Measurements from ENCODE around the gene GPR137B.
"Not testable (repeated sequence)": the region's sequence is repeated elsewhere in the genome, so short reads cannot be mapped to it uniquely, and the experiment has no call there.

GPR137B gene

DNA sequence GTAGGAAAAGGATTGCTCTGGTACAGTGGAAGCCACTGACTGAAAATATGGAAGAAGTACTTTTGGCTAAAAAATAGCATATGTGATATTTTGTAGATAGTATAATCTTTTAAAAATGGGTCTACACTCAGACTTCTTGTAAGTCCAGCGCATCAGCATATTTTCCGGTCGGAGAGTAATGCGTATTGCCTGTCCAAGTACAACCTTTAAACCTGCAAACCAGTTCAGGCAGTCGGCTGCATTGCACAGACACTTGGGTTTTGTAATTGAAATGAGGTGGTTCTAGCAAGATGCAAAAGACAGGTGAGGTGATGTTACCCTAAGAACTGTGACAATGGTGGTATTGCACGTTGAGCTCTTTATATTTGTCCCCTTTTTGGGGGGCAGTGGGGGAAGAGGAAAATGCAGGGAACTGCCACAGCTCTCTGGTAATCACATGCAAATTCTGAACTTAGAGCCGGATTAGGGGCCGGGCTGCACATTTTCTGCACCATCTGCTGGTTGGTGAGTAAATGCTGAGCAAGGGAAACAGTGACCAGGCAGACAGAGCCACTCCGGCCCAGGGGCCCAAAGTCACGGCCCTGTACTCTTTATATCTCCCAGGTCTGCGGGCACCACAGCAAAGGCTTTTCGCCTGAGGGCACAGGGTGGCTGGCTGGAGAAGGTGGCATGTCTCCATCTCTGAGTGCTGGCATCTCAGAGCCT, 2.3 kb downstream of the GPR137B start:
- DNase-seq = no peak

DNA sequence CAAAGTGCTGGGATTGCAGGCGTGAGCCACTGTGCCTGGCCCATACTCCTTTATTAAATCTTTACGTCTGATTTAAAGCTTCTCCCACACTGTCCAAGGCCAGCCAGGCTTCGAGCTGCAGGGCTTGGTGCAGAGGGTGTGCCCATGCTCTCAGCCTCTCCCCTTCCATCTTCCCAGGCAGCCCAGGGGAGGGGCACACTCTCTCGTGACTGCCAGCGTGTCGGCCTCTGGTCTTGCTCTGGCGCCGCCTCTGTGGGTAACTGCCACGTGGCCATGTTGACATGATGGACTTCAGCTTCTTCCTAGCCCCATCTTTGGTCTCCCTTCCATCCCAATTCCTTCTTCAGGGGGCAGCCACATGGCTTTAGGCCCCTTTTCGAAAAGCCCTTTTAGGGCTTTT, 4.7 kb downstream of the GPR137B start:
- no peak for DNase-seq

DNA sequence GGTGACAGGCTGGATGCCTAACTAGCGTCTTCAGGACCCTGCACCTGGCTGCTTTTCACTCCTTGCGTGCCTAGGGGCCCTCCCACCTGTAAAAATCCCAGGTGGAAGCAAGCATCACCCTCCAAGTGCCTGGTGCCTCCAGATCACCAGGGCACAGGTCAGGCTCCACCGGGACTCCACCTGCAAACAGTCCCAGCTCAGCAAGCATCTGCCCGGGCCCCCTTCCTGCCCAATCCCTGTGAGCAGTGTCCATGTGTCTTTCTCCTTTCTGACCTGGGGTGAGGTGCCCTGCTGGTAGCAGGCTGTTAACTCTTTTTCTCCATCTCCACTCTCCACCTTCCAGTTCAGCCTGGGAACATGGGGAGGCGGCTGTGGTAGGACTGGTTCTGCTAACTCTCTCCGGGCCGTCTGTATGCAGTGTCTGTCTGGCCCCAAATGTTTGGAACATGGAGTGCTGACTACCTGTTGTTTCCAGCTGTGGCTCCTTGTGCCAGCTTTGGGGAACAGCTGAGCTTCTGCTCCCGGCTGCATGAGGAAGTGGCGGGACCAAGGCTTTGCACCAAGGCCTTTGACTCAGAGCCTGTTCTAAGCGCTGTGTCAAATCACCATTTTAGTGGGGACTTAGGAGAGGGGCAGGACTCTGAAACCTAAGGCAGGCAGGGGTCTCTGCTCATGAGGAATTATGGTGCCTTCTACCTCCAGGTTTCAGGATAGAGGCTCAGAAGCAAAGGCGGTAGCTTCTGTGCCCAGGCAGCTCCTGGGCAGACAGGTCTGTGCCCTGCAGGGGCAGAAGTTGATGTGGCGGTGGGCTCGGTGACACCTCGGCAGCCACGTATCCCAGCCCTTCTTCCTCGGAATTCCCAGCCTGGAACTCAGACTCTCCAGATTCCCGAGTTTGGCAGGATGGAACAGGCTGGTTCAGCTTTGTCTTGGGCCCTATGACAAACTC, 5.5 kb downstream of the GPR137B start:
- no peak for DNase-seq

- DNase-seq = no peak
Observed at GRCh38 chr1:236148470-236148845, 6.1 kb downstream of the GPR137B start.

DNA sequence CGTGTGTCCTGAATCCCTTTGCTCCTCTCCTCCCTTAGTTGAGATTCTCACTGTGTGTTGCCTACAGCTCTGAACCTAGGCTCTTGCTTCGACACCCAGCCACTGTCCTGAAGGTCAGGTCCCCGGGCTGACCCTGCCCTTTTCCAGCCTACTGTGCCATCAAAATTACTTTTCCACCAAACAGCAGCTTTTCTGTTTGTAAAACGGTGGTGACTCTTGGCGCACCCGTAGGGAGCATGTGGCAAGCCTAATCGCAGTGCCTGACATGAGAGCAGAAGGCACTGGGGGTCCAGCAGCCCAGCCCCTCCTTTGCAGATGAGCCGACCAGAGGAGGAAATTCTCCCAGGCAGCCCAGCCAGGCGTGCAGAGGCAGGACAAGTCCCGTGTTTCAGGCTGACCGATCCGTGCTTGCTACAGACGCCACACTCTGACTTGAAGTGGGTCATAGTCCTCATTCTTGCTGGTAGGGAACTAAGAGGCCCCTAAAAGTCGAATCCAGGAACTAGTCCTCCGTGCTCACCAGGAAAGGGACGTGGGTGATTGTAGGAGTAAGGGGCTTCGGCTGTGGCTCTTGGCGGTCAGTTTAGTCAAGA, 6.8 kb downstream of the GPR137B start:
- DNase-seq = no peak

DNA sequence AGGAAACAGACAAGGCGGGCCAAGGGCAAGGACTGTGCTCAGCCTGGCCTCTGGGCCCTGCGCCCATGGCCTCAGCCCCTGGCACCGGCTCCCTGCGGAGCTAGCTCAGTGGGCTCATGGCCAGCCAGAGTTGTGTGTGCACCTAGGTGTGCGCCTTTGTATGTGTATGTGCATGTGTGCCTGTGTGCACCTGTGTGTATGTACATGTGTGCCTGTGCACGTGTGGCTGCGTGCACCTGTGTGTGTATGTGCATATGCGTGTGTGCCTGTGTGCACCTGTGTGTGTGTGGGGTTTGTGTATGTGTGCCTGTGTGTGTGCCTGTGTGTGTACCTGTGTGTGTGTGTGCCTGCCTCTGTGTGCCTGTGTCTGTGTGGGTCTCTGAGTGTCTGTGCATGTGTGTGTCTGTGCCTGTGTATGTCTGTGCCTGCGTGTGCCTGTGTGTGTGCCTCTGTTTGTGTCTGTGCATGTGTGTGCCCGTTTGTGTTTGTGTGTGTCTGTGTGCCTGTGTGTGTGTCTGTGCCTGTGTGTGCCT, 7.4 kb downstream of the GPR137B start:
- no peak for DNase-seq

- DNase-seq = no peak
Observed at GRCh38 chr1:236150311-236150955, 8.1 kb downstream of the GPR137B start.

DNA sequence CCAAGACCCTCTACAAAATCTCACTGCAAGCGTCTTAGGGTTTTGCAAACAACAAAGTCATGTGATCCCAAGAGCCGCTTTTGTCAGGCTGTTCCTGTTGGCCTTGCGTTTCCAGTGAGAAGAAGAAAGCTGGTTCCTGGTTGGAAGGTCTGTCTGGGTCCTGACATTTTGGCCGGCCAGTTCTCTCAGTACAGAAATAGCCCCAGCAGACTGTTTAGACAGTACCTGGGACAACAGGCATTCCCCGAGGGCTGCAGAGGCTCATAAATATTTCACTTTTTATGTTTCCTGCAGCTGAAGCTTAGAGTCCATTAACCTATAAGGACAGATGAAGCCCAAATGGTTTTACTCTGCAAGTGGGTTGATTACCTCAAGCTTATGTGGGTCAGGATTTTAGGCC, 8.6 kb downstream of the GPR137B start:
- DNase-seq = no peak

DNA sequence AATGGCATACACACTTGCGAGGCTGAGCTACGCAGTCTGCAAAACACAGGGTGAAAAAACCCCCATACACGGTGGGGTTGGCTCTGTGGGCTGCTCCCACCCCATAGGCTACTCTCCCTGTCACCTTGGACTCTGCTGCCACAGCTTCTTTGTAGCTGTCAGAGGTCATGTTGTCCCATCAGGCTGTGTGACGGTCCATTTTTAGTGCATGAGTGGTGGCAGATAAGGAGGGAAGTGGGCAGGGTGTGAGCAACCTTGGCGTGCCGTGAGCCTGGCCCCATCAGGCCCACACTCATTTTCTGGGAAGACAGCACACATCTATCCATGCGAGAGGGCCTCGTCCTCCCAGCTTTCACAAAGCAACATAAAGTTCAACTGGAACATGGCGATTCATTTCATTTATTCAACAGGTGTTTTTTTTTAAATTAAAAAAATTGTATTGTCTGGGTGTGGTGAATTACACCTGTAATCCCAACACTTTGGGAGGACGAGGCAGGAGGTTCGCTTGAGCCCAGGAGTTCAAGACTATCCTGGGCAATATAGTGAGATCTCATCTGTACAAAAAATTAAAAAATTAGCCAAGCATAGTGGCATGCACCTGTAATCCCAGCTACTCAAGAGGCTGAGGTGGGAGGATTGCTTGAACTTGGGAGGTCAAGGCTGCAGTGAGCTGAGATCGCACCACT, 9.5 kb downstream of the GPR137B start:
- DNase-seq = no peak

GRCh38 chr1:236154126-236154525, 11.8 kb downstream of the GPR137B start:
- no peak for DNase-seq

DNA sequence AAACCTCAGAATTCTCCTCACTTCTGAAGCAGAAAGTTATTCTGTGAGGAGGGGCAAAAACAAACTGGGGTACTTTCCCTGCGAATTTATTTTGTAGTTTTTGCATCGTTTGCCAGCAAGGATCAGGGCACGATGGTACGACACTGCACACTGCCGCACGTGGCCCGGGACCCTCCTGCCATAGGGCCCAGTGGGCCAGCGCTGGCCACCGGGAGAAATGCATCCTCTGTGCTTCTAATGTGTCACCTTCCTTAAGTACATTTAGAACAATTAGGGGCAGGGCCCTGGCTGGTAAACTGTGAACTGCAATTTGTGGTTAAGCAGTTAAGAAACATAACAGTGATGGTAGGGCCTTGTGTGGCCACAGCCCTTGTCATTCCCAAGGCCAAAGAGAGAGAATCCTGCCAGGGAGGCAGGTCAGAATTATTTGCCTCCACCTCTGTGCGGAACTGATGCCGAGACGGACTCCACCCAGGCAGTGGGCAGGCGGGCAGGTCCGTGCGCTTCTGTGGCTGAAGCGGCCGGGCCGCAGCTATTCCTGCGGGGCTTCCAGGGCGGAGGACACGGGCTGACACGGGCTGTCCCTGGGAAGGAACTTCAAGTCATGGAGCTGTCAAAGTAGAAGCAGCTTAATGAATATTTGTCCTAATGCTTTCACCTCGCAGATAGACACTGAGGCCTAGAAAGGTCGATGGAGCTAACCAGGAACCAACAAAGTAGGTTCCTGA, 12.5 kb downstream of the GPR137B start:
- DNase-seq = no peak

DNA sequence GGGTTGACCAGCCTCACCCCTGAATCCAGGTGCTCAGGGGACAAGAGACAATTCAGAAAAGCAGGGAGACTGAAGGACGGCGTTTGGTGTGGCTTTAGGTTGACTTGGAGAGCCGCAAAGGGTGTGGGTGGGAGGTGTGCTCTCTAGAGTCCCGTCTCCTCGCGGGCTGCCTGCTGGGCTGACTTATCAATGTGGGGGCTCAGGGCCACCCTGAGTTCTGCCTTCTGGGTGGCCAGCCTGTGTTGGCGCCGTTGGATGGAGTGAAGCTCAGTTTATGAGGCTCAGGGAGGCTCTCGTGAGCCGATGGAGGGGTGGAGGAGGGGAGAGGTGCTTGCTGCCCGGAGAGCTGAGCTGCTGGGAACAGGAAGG, 13.0 kb downstream of the GPR137B start:
- no peak for DNase-seq

GRCh38 chr1:236155841-236156503, 13.6 kb downstream of the GPR137B start:
- DNase-seq = no peak

- no peak for DNase-seq
Observed at GRCh38 chr1:236156512-236157208, 14.3 kb downstream of the GPR137B start.

DNA sequence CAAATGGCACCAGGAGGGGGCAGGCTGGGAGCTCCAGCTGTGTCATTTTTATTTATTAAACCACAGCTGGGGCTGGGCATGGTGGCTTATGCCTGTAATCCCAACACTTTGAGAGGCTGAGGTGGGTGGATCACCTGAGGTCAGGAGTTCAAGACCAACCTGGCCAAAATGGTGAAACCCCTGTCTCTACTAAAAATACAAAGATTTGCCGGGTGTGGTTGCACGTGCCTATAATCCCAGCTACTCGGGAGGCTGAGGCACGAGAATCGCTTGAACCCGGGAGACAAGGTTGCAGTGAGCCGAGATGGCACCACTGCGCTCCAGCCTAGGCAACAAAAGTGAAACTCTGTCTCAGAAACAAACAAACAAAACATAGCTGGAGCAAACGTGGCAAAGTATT, 15.7 kb downstream of the GPR137B start:
- DNase-seq = not testable (repeated sequence)

GRCh38 chr1:236158719-236159118, 16.4 kb downstream of the GPR137B start:
- no peak for DNase-seq

- no peak for DNase-seq
Observed at GRCh38 chr1:236159704-236160539, 17.6 kb downstream of the GPR137B start.

- DNase-seq = no peak
Observed at GRCh38 chr1:236160540-236161127, 18.3 kb downstream of the GPR137B start.

- DNase-seq = no peak
Observed at GRCh38 chr1:236161230-236161629, 18.9 kb downstream of the GPR137B start.

All from activated gamma-delta T cell treated with Interleukin-2 at 50 U/mL for 16 hours (primary cell).